HepG2 (cell line): Measurements from ENCODE around the gene ETFRF1. TPM values are rescaled to one million over a fixed set of nuclear protein-coding genes. Genes with fewer than 3 reads are reported as not detected.

Experiments
- ATAC-seq: fragments of 200-7000 bp; cut with Tn5 transposase; 3 replicates; pipeline ENCODE4 v1.9.1; 2020; ENCODE audit warnings: mild to moderate bottlenecking, moderate library complexity
- BruUV-seq: library from RNA; stranded (reverse); fragments of 400-500 nt; replicated peaks from 2 replicates; lab custom pipeline; 2021; lab: Mats Ljungman, UMichigan
- CTCF ChIA-PET: fragments of 300-600 bp; formaldehyde crosslinking; extraction: SDS; loops from one replicate; lab custom pipeline; 2021; ENCODE audit warnings: low total read pairs, inconsistent platforms, low intra/inter-chr PET ratio; lab: Yijun Ruan, JAX
- POLR2A ChIA-PET: fragments of 350-600 bp; sonication (Branson Sonifier 250); formaldehyde crosslinking; loops from one replicate; lab custom pipeline; 2020; ENCODE audit warnings: antibody characterized with exemption, inconsistent platforms; lab: Yijun Ruan, JAX
- DNase-seq: peaks from one replicate; pipeline ENCODE4 v3.0.0-alpha.2; 2015; ENCODE audit warnings: low spot score
- FAIRE-seq: peaks from 3 replicates; lab custom pipeline; 2011; peaks lifted over from hg19 to GRCh38; lab: Jason Lieb, UNC
- H2AFZ ChIP-seq: one replicate; pipeline ENCODE4 v1.6.1; 2011; ENCODE audit warnings: low read length, inconsistent platforms
- H3K27ac ChIP-seq: fragments of 300-600 bp; 3 replicates; pipeline ENCODE4 v1.8.0; 2011; ENCODE audit warnings: mixed run types, mild to moderate bottlenecking, mixed read lengths, low read length, inconsistent platforms; ENCODE audit not compliant: insufficient read depth; ENCODE audit errors: extremely low read length
- H3K27me3 ChIP-seq, 2 experiments: fragments of 200-600 bp in 1 of 2; 2 replicates in 1 of 2; 3 replicates in 1 of 2; pipeline versions ENCODE4 v1.6.0 to v1.8.0; 2011; ENCODE audit warnings: low read length in 2 of 2, mild to moderate bottlenecking in 2 of 2, moderate library complexity in 2 of 2, inconsistent platforms in 1 of 2; ENCODE audit not compliant: insufficient read depth in 2 of 2, control insufficient read depth in 1 of 2
- H3K36me3 ChIP-seq, 2 experiments: fragments of 200-600 bp in 1 of 2; replicated peaks in 1 of 2; 2 replicates in 1 of 2; 3 replicates in 1 of 2; pipeline versions ENCODE4 v1.5.1 to v1.8.0; 2011; ENCODE audit warnings: low read length in 2 of 2, inconsistent platforms in 1 of 2; ENCODE audit not compliant: insufficient read depth in 2 of 2, control insufficient read depth in 1 of 2
- H3K4me1 ChIP-seq: 2 replicates; pipeline ENCODE4 v1.5.1; 2012; ENCODE audit warnings: low read length, inconsistent platforms; ENCODE audit not compliant: insufficient read depth
- H3K4me2 ChIP-seq: 2 replicates; pipeline ENCODE4 v1.6.0; 2011; ENCODE audit warnings: low read depth, low read length, inconsistent platforms
- H3K4me3 ChIP-seq, 3 experiments: fragments of 200-600 bp in 1 of 3; sonication (generic), shearing (Covaris generic) in 1 of 3; replicated peaks in 1 of 3; 2 replicates each; pipeline ENCODE4 v1.5.1; 2011 to 2016; ENCODE audit warnings: low read length in 3 of 3, inconsistent platforms in 2 of 3, low read depth in 2 of 3, mild to moderate bottlenecking in 2 of 3, control low read depth in 1 of 3, mixed read lengths in 1 of 3; ENCODE audit not compliant: insufficient read depth in 1 of 3
- H3K79me2 ChIP-seq: one replicate; pipeline ENCODE4 v1.6.1; 2011; ENCODE audit warnings: low read length, inconsistent platforms; ENCODE audit not compliant: insufficient read depth
- H3K9ac ChIP-seq: 2 replicates; pipeline ENCODE4 v1.6.0; 2011; ENCODE audit warnings: mild to moderate bottlenecking, low read depth, low read length, inconsistent platforms; ENCODE audit not compliant: insufficient read depth
- H3K9me3 ChIP-seq: 2 replicates; pipeline ENCODE4 v1.5.1; 2012; ENCODE audit warnings: mild to moderate bottlenecking, low read length
- H4K20me1 ChIP-seq: 2 replicates; pipeline ENCODE4 v1.6.0; 2011; ENCODE audit warnings: inconsistent platforms, mild to moderate bottlenecking, low read length, moderate library complexity; ENCODE audit not compliant: insufficient read depth
- CCAR2 ChIP-seq: fragments of 200-400 bp; formaldehyde crosslinking; optimal IDR thresholded peaks from 2 replicates; pipeline ENCODE3; 2018; ENCODE audit warnings: low read depth, mild to moderate bottlenecking, low read length, moderate library complexity
- HOXD1 ChIP-seq: sonication (generic); formaldehyde crosslinking; IDR thresholded peaks from 2 replicates; pipeline ENCODE4 v1.5.0; 2020; ENCODE audit warnings: missing genetic modification reagents
- PHF8 ChIP-seq: sonication (generic); formaldehyde crosslinking; IDR thresholded peaks from 2 replicates; pipeline ENCODE4 v1.5.0; 2020; ENCODE audit warnings: missing genetic modification reagents
- PPARG ChIP-seq: conservative IDR thresholded peaks from 2 replicates; pipeline ENCODE4 v1.6.1; 2016; ENCODE audit warnings: missing biosample characterization, missing genetic modification reagents
- ZNF790 ChIP-seq: sonication (generic); formaldehyde crosslinking; IDR thresholded peaks from 2 replicates; pipeline ENCODE4 v1.8.0; 2022; ENCODE audit warnings: missing genetic modification reagents, mild to moderate bottlenecking, borderline replicate concordance
- in situ Hi-C: cut with HindIII; loops from 2 replicates; pipeline ENCODE4 v1.10.0; 2017; ENCODE audit warnings: low pct_unique_long_range_greater_than_20kb; ENCODE audit not compliant: extremely low pct_ligation_motif_present
- intact Hi-C: fragments of 100-400 bp; cut with micrococcal nuclease; formaldehyde crosslinking; loops from one replicate; pipeline ENCODE4 v1.10.0; 2022; ENCODE audit not compliant: unreplicated experiment
- polyA plus RNA-seq, 8 experiments: library from polyadenylated mRNA; depleted of rRNA in 3 of 8; stranded (reverse) in 7 of 8; unstranded in 1 of 8; fragments of >200 nt; fragmentation: Illumina TruSeq in 4 of 8; extraction: Trizol in 4 of 8; gene quantifications; 2 replicates each; pipeline versions ENCODE4 v1.2.1 to v1.2.3, GENCODE V29; 2011 to 2016; ENCODE audit warnings: low read depth in 4 of 8, missing spikeins in 1 of 8, mixed read lengths in 1 of 8; ENCODE audit not compliant: insufficient read depth in 1 of 8
- total RNA-seq, 5 experiments: library from RNA; depleted of rRNA; stranded (reverse); fragments of >200 nt; fragmentation: Illumina TruSeq; extraction: Trizol; gene quantifications; 2 replicates each; pipeline ENCODE4 v1.2.3, GENCODE V29; 2016; ENCODE audit warnings: low read depth in 1 of 5
- TF ChIP-seq, protein P1 (sequence below): sonication (generic); formaldehyde crosslinking; IDR thresholded peaks from 2 replicates; pipeline ENCODE4 v1.9.0; 2021; ENCODE audit warnings: missing genetic modification reagents, borderline replicate concordance
- TF ChIP-seq, protein P2 (sequence below): sonication (generic); formaldehyde crosslinking; IDR thresholded peaks from 2 replicates; pipeline ENCODE4 v1.4.0; 2020; ENCODE audit warnings: missing genetic modification reagents, low read depth, mild to moderate bottlenecking, borderline replicate concordance
- TF ChIP-seq, protein P3 (sequence below): sonication (generic); formaldehyde crosslinking; IDR thresholded peaks from 2 replicates; pipeline ENCODE4 v1.4.0; 2020; ENCODE audit warnings: missing genetic modification reagents
- TF ChIP-seq, protein P4 (sequence below): sonication (generic); formaldehyde crosslinking; IDR thresholded peaks from 2 replicates; pipeline ENCODE4 v1.4.0; 2020; ENCODE audit warnings: missing genetic modification reagents, borderline replicate concordance

Gene ETFRF1
- total and polyA plus RNA-seq, 2 of the 13 experiments (the other 11 are each of a cell fraction or from before 2014, with no cell fraction given) = 6.8 to 7.0 TPM

DNA sequence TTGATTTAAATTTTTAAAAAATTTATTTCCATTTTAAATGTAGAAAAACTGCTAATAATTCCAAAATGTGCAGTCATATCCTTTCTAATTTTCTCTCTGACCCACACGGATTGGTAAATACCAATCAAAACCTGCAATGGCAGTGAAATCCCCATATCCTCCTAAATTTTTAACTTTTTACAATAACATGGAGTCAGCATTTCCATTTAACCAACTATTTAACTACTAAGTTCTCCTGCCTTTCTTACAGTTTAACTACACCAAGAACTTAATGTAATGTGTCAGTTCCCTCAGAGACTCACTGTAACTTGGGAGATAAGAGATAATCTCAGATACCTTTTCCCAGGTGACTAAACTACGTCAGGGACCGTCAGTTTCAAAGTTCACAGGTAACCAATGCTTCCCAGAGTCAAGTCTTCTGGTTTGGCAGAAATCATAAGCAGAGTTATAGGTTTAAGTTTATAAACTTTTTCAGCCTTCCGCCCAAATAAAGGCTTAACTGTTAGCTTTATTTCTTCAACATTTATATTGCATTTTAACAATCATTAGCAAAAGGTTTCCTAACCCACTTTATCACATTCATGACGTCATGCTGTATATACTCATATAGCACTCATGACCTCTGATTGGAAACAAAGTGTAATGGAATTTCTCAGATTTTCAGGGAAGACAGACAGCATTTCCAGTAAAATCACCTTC lies 48.1 kb downstream of the ETFRF1 start (continued):
- no peak for TF ChIP-seq PHF8 (CRISPR knock-in tag)
- TF ChIP-seq, protein P1, sequence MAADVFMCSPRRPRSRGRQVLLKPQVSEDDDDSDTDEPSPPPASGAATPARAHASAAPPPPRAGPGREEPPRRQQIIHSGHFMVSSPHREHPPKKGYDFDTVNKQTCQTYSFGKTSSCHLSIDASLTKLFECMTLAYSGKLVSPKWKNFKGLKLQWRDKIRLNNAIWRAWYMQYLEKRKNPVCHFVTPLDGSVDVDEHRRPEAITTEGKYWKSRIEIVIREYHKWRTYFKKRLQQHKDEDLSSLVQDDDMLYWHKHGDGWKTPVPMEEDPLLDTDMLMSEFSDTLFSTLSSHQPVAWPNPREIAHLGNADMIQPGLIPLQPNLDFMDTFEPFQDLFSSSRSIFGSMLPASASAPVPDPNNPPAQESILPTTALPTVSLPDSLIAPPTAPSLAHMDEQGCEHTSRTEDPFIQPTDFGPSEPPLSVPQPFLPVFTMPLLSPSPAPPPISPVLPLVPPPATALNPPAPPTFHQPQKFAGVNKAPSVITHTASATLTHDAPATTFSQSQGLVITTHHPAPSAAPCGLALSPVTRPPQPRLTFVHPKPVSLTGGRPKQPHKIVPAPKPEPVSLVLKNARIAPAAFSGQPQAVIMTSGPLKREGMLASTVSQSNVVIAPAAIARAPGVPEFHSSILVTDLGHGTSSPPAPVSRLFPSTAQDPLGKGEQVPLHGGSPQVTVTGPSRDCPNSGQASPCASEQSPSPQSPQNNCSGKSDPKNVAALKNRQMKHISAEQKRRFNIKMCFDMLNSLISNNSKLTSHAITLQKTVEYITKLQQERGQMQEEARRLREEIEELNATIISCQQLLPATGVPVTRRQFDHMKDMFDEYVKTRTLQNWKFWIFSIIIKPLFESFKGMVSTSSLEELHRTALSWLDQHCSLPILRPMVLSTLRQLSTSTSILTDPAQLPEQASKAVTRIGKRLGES (CRISPR knock-in tag) = no peak

DNA sequence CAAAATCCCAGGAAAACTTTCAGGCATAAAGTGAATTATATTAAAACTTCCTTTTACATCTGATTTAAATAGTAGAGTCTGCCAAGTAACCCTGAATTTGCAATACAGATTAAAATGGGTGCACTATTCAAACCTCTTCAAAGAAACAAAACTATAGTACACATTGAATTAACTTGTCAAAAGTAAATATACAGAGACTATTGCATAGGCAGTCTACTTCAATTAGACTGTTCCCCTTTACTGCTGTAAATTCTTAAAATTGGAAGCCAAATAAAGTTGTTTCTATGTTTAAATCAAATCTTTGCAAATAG lies 48.6 kb downstream of the ETFRF1 start:
- ChIA-PET POLR2A (no interaction called here), CTCF (no interaction called here)
- no peak overlapping the region for H3K4me3 ChIP-seq
- TF ChIP-seq, protein P2, sequence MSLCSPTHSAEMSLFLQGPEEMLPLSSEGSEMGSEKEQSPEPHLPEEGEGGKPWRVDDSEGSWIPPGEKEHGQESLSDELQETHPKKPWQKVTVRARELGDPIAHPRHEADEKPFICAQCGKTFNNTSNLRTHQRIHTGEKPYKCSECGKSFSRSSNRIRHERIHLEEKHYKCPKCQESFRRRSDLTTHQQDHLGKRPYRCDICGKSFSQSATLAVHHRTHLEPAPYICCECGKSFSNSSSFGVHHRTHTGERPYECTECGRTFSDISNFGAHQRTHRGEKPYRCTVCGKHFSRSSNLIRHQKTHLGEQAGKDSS = no peak
- TF ChIP-seq, protein P3, sequence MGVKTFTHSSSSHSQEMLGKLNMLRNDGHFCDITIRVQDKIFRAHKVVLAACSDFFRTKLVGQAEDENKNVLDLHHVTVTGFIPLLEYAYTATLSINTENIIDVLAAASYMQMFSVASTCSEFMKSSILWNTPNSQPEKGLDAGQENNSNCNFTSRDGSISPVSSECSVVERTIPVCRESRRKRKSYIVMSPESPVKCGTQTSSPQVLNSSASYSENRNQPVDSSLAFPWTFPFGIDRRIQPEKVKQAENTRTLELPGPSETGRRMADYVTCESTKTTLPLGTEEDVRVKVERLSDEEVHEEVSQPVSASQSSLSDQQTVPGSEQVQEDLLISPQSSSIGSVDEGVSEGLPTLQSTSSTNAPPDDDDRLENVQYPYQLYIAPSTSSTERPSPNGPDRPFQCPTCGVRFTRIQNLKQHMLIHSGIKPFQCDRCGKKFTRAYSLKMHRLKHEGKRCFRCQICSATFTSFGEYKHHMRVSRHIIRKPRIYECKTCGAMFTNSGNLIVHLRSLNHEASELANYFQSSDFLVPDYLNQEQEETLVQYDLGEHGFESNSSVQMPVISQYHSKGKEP (CRISPR knock-in tag) = no peak
- TF ChIP-seq CCAR2 = no peak
- TF ChIP-seq HOXD1 (CRISPR knock-in tag) = no peak
- TF ChIP-seq PPARG (CRISPR knock-in tag) = no peak
- no peak for TF ChIP-seq ZNF790 (CRISPR knock-in tag)
- TF ChIP-seq, protein P4, sequence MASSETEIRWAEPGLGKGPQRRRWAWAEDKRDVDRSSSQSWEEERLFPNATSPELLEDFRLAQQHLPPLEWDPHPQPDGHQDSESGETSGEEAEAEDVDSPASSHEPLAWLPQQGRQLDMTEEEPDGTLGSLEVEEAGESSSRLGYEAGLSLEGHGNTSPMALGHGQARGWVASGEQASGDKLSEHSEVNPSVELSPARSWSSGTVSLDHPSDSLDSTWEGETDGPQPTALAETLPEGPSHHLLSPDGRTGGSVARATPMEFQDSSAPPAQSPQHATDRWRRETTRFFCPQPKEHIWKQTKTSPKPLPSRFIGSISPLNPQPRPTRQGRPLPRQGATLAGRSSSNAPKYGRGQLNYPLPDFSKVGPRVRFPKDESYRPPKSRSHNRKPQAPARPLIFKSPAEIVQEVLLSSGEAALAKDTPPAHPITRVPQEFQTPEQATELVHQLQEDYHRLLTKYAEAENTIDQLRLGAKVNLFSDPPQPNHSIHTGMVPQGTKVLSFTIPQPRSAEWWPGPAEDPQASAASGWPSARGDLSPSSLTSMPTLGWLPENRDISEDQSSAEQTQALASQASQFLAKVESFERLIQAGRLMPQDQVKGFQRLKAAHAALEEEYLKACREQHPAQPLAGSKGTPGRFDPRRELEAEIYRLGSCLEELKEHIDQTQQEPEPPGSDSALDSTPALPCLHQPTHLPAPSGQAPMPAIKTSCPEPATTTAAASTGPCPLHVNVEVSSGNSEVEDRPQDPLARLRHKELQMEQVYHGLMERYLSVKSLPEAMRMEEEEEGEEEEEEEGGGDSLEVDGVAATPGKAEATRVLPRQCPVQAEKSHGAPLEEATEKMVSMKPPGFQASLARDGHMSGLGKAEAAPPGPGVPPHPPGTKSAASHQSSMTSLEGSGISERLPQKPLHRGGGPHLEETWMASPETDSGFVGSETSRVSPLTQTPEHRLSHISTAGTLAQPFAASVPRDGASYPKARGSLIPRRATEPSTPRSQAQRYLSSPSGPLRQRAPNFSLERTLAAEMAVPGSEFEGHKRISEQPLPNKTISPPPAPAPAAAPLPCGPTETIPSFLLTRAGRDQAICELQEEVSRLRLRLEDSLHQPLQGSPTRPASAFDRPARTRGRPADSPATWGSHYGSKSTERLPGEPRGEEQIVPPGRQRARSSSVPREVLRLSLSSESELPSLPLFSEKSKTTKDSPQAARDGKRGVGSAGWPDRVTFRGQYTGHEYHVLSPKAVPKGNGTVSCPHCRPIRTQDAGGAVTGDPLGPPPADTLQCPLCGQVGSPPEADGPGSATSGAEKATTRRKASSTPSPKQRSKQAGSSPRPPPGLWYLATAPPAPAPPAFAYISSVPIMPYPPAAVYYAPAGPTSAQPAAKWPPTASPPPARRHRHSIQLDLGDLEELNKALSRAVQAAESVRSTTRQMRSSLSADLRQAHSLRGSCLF (CRISPR knock-in tag) = no peak
- peaks cover 1 to 6% of the 10 kb centered on the region in 2 experiments; a peak in 1 of 5 replicates for H3K36me3 ChIP-seq
- DNase-seq (no peak), FAIRE-seq (no peak), ATAC-seq (no peak)
- H3K9ac ChIP-seq = no peak overlapping the region
- no peaks in the 10 kb centered on the region for H3K9me3 ChIP-seq
- H4K20me1 ChIP-seq = no peaks in the 10 kb centered on the region
- H3K27me3 ChIP-seq = no peaks in the 10 kb centered on the region
- BruUV-seq = no TSS peak
- no peak overlapping the region for H3K4me2 ChIP-seq
- intact Hi-C loops = no loop called here
- H3K4me1 ChIP-seq = no peaks in the 10 kb centered on the region
- H2AFZ ChIP-seq = no peak overlapping the region
- in situ Hi-C loops = no loop called here
- H3K27ac ChIP-seq = no peak overlapping the region
- H3K79me2 ChIP-seq = peaks cover 10% of the 10 kb centered on the region
